ENCODE measurements around the gene PRDM11.

The PRDM11 gene

GRCh38 chr11:45263773-45264172 is 117.3 kb downstream of the PRDM11 start:
- DNase-seq (ENCODE audit: low read depth): no peak

- DNase-seq (ENCODE audit: low read depth): no peak
Measured at GRCh38 chr11:45264839-45265515, 118.5 kb downstream of the PRDM11 start.

GRCh38 chr11:45265969-45266675 is 119.7 kb downstream of the PRDM11 start:
- no peak for DNase-seq (ENCODE audit: low read depth)

- no peak for DNase-seq (ENCODE audit: low read depth)
Measured at GRCh38 chr11:45266676-45267020, 120.2 kb downstream of the PRDM11 start.

- no peak for DNase-seq (ENCODE audit: low read depth)
Measured at GRCh38 chr11:45267052-45267451, 120.6 kb downstream of the PRDM11 start.

- no peak for DNase-seq (ENCODE audit: low read depth)
Measured at GRCh38 chr11:45267652-45268299, 121.3 kb downstream of the PRDM11 start.

- DNase-seq (ENCODE audit: low read depth): no peak
Measured at GRCh38 chr11:45269678-45270077, 123.2 kb downstream of the PRDM11 start.

GRCh38 chr11:45270946-45271716 is 124.7 kb downstream of the PRDM11 start:
- DNase-seq (ENCODE audit: low read depth): no peak

- no peak for DNase-seq (ENCODE audit: low read depth)
Measured at GRCh38 chr11:45272701-45273100, 126.3 kb downstream of the PRDM11 start.

- no peak for DNase-seq (ENCODE audit: low read depth)
Measured at GRCh38 chr11:45273509-45273908, 127.1 kb downstream of the PRDM11 start.

GRCh38 chr11:45274206-45274605 is 127.8 kb downstream of the PRDM11 start:
- DNase-seq (ENCODE audit: low read depth): no peak

- DNase-seq (ENCODE audit: low read depth): no peak
Measured at GRCh38 chr11:45275828-45276227, 129.4 kb downstream of the PRDM11 start.

- no peak for DNase-seq (ENCODE audit: low read depth)
Measured at GRCh38 chr11:45278714-45279113, 132.3 kb downstream of the PRDM11 start.

GRCh38 chr11:45279645-45280044 is 133.2 kb downstream of the PRDM11 start:
- DNase-seq (ENCODE audit: low read depth): no peak

GRCh38 chr11:45280449-45280848 is 134.0 kb downstream of the PRDM11 start:
- no peak for DNase-seq (ENCODE audit: low read depth)

GRCh38 chr11:45282081-45282480 is 135.6 kb downstream of the PRDM11 start:
- DNase-seq (ENCODE audit: low read depth): no peak
